Osteoblast (primary cell): ENCODE results near the gene CCNG1. TPM values are rescaled to one million over a fixed set of nuclear protein-coding genes. Genes with fewer than 3 reads are reported as not detected.
A peak's percentile ranks its signal among the peaks of the same experiment; 100 is the strongest.

ENCODE experiments used
- DNase-seq: peaks from one replicate; pipeline ENCODE4 v3.0.0; 2011; ENCODE audit warnings: low spot score, mixed read lengths; ENCODE audit not compliant: insufficient read length; ENCODE audit errors: missing footprints
- H2AFZ ChIP-seq: 2 replicates; pipeline ENCODE4 v1.6.0; 2011; ENCODE audit warnings: mild to moderate bottlenecking, low read length
- H3K27ac ChIP-seq: 2 replicates; pipeline ENCODE4 v1.5.1; 2011; ENCODE audit warnings: mild to moderate bottlenecking, low read depth, low read length, moderate library complexity
- H3K27me3 ChIP-seq: 2 replicates; pipeline ENCODE4 v1.6.0; 2012; ENCODE audit warnings: mild to moderate bottlenecking, control low read depth, inconsistent platforms, low read length, moderate library complexity; ENCODE audit not compliant: insufficient read depth
- H3K36me3 ChIP-seq: 2 replicates; pipeline ENCODE4 v1.5.1; 2011; ENCODE audit warnings: mild to moderate bottlenecking, low read length, control low read depth, moderate library complexity; ENCODE audit not compliant: insufficient read depth
- H3K4me1 ChIP-seq: 2 replicates; pipeline ENCODE4 v1.5.1; 2011; ENCODE audit warnings: mild to moderate bottlenecking, low read length, control low read depth, moderate library complexity; ENCODE audit not compliant: insufficient read depth
- H3K4me2 ChIP-seq: 2 replicates; pipeline ENCODE4 v1.6.0; 2011; ENCODE audit warnings: mild to moderate bottlenecking, low read length; ENCODE audit not compliant: insufficient read depth
- H3K4me3 ChIP-seq: fragments of 200-600 bp; sonication (generic); 3 replicates; pipeline ENCODE4 v1.5.1; 2012; ENCODE audit warnings: mild to moderate bottlenecking, low read length, inconsistent platforms; ENCODE audit not compliant: insufficient read depth
- H3K79me2 ChIP-seq: 2 replicates; pipeline ENCODE4 v1.6.0; 2012; ENCODE audit warnings: mild to moderate bottlenecking, low read length, control low read depth, inconsistent platforms; ENCODE audit not compliant: insufficient read depth
- H3K9me3 ChIP-seq: 2 replicates; pipeline ENCODE4 v1.5.1; 2011; ENCODE audit warnings: low read depth, low read length, control low read depth
- H4K20me1 ChIP-seq: 2 replicates; pipeline ENCODE4 v1.6.0; 2012; ENCODE audit warnings: mild to moderate bottlenecking, low read length, control low read depth; ENCODE audit not compliant: insufficient read depth
- CTCF ChIP-seq: IDR thresholded peaks from 2 replicates; pipeline ENCODE4 v1.5.1; 2011; ENCODE audit warnings: mild to moderate bottlenecking, low read depth, low read length, moderate library complexity; ENCODE audit errors: extremely low read depth
- small RNA-seq: library from RNA; depleted of rRNA; stranded (forward); fragments of <200 nt; gene quantifications from one replicate; pipeline ENCODE3, GENCODE V24; 2012
- total RNA-seq: library from RNA; depleted of rRNA; stranded (reverse); fragments of >200 nt; gene quantifications from 2 replicates; pipeline ENCODE4 v1.2.3, GENCODE V29; 2012

Gene CCNG1
- total RNA-seq, 1 donor: 469 TPM

GRCh38 chr5:163489055-163489744 is 51.8 kb downstream of the CCNG1 start:
- peaks cover 7% of the 10 kb centered on the region for H3K36me3 ChIP-seq

GRCh38 chr5:163489745-163490075 is 52.3 kb downstream of the CCNG1 start:
- H3K4me1 ChIP-seq: no peaks in the 10 kb centered on the region
- H3K36me3 ChIP-seq: peaks cover 7% of the 10 kb centered on the region
- no peaks in the 10 kb centered on the region for H4K20me1 ChIP-seq
- H3K4me3 ChIP-seq: no peak overlapping the region
- no peaks in the 10 kb centered on the region for H3K79me2 ChIP-seq
- peak overlapping the region; percentile 28 for H2AFZ ChIP-seq
- no peak for DNase-seq
- no peaks in the 10 kb centered on the region for H3K27me3 ChIP-seq
- H3K27ac ChIP-seq: no peak overlapping the region
- no peak overlapping the region for H3K4me2 ChIP-seq
- no peak for TF ChIP-seq CTCF
- H3K9me3 ChIP-seq: no peaks in the 10 kb centered on the region

More at GRCh38 chr5:163489055-163489744, 51.8 kb downstream of the CCNG1 start:
- no peak for DNase-seq
- H3K79me2 ChIP-seq: no peaks in the 10 kb centered on the region
- H3K4me2 ChIP-seq: no peak overlapping the region
- no peaks in the 10 kb centered on the region for H3K4me1 ChIP-seq
- no peaks in the 10 kb centered on the region for H4K20me1 ChIP-seq
- no peaks in the 10 kb centered on the region for H3K27me3 ChIP-seq
- H2AFZ ChIP-seq: peak overlapping the region; percentile 28
- H3K4me3 ChIP-seq: no peak overlapping the region
- TF ChIP-seq CTCF: peak; percentile 30
- no peak overlapping the region for H3K27ac ChIP-seq
- no peaks in the 10 kb centered on the region for H3K9me3 ChIP-seq

Small RNA genes lying within 50 kb of the gene (small RNA-seq; reads per million reads assigned to genes)
- not detected for gene AC008723.1

Other genes starting within 250 kb of the CCNG1 start
- gene NUDCD2, start 22.5 kb downstream of the CCNG1 start, total RNA-seq: 5.9 and 7.2 TPM in 2 replicates
- gene HMMR, start 23.0 kb downstream of the CCNG1 start, total RNA-seq: 2.5 and 2.9 TPM in 2 replicates
- 46.7 and 52.2 TPM in 2 replicates for gene MAT2B, start 68.0 kb downstream of the CCNG1 start, total RNA-seq